NCI-H1048 (cell line): ENCODE data around the gene SLAMF7.

Experiments
- DNase-seq: peaks from one replicate; lab custom pipeline; 2025; lab: John Stamatoyannopoulos, UW

SLAMF7 gene

GRCh38 chr1:160745551-160745950 is 6.5 kb downstream of the SLAMF7 start:
- DNase-seq = no peak

GRCh38 chr1:160746836-160747500 is 7.9 kb downstream of the SLAMF7 start:
- DNase-seq = no peak

GRCh38 chr1:160747717-160748116 is 8.7 kb downstream of the SLAMF7 start:
- no peak for DNase-seq

- no peak for DNase-seq
Measured at GRCh38 chr1:160748181-160748877, 9.3 kb downstream of the SLAMF7 start.

GRCh38 chr1:160748878-160749269 is 9.8 kb downstream of the SLAMF7 start:
- DNase-seq = no peak

- DNase-seq = no peak
Measured at GRCh38 chr1:160750608-160751007, 11.6 kb downstream of the SLAMF7 start.

- DNase-seq = no peak
Measured at GRCh38 chr1:160752406-160752805, 13.4 kb downstream of the SLAMF7 start.

- DNase-seq = no peak
Measured at GRCh38 chr1:160752924-160753323, 13.9 kb downstream of the SLAMF7 start.

GRCh38 chr1:160753594-160753993 is 14.5 kb downstream of the SLAMF7 start:
- no peak for DNase-seq

- no peak for DNase-seq
Measured at GRCh38 chr1:160755461-160755860, 16.4 kb downstream of the SLAMF7 start.

- no peak for DNase-seq
Measured at GRCh38 chr1:160755911-160756848, 17.1 kb downstream of the SLAMF7 start.

- DNase-seq = no peak
Measured at GRCh38 chr1:160756849-160757201, 17.8 kb downstream of the SLAMF7 start.

GRCh38 chr1:160758521-160758920 is 19.5 kb downstream of the SLAMF7 start:
- DNase-seq = no peak

GRCh38 chr1:160759740-160760139 is 20.7 kb downstream of the SLAMF7 start:
- no peak for DNase-seq

GRCh38 chr1:160761046-160761445 is 22.0 kb downstream of the SLAMF7 start:
- no peak for DNase-seq

- no peak for DNase-seq
Measured at GRCh38 chr1:160761886-160762285, 22.8 kb downstream of the SLAMF7 start.

GRCh38 chr1:160763993-160764392 is 24.9 kb downstream of the SLAMF7 start:
- no peak for DNase-seq

GRCh38 chr1:160767395-160768294 is 28.6 kb downstream of the SLAMF7 start:
- DNase-seq = no peak

- no peak for DNase-seq
Measured at GRCh38 chr1:160768295-160768657, 29.2 kb downstream of the SLAMF7 start.

GRCh38 chr1:160772331-160772730 is 33.3 kb downstream of the SLAMF7 start:
- DNase-seq = no peak

GRCh38 chr1:160773093-160773492 is 34.0 kb downstream of the SLAMF7 start:
- no peak for DNase-seq
